Sigmoid colon (tissue), 7 donors: ENCODE measurements around the gene ZNF672. TPM values are rescaled to one million over a fixed set of nuclear protein-coding genes. Genes with fewer than 3 reads are reported as not detected.
A peak's percentile ranks its signal among the peaks of the same experiment; 100 is the strongest.

ENCODE experiments used
- DNase-seq: peaks from one replicate; pipeline ENCODE4 v3.0.0-alpha.2; 2019
- H3K27ac ChIP-seq, 4 donors: fragments of 200-600 bp; sonication (generic); one replicate each; pipeline ENCODE4 v1.5.1; 2016 to 2019; ENCODE audit warnings: mild to moderate bottlenecking in 1 of 4
- H3K27me3 ChIP-seq, 3 donors: fragments of 200-600 bp; sonication (generic); one replicate each; pipeline ENCODE4 v1.5.1; 2019; ENCODE audit warnings: mild to moderate bottlenecking in 1 of 3
- H3K36me3 ChIP-seq, 4 donors: fragments of 200-600 bp; sonication (generic); one replicate each; pipeline ENCODE4 v1.5.1; 2016 to 2019
- H3K4me1 ChIP-seq, 4 donors: fragments of 200-600 bp; sonication (generic); one replicate each; pipeline ENCODE4 v1.5.1; 2017 to 2019
- H3K4me3 ChIP-seq, 4 donors: fragments of 200-600 bp; sonication (generic); one replicate each; pipeline ENCODE4 v1.5.1; 2017 to 2019; ENCODE audit warnings: mild to moderate bottlenecking in 2 of 4, moderate library complexity in 1 of 4
- H3K9me3 ChIP-seq, 4 donors: fragments of 200-600 bp in 3 of 4; sonication (generic) in 3 of 4; one replicate each; pipeline versions ENCODE4 v1.5.1 to v1.6.1; 2013 to 2019
- EP300 ChIP-seq, 4 donors: sonication (generic); formaldehyde crosslinking; IDR thresholded peaks; one replicate each; pipeline ENCODE4 v1.6.1; 2017; ENCODE audit warnings: antibody characterized with exemption in 4 of 4
- POLR2A ChIP-seq, 2 donors: fragments of 450-650 bp; IDR thresholded peaks; one replicate each; pipeline ENCODE4 v1.6.1; 2016; ENCODE audit warnings: antibody characterized with exemption in 2 of 2, mild to moderate bottlenecking in 2 of 2, moderate library complexity in 2 of 2
- POLR2AphosphoS5 ChIP-seq, 4 donors: sonication (generic); formaldehyde crosslinking; IDR thresholded peaks; one replicate each; pipeline ENCODE4 v1.6.1; 2017; ENCODE audit warnings: antibody characterized with exemption in 4 of 4
- WGBS, 2 donors: extraction: QIAGEN DNeasy Blood & Tissue Kit; methylation state at CpG; one replicate each; pipeline ENCODE4 v1.1.7; 2013; 5-methylcytosine and 5-hydroxymethylcytosine counted together
- intact Hi-C: fragments of 100-400 bp; cut with DNase I; formaldehyde crosslinking; loops from one replicate; pipeline ENCODE4 v1.15.1; 2023
- polyA plus RNA-seq, 3 donors: library from polyadenylated mRNA; stranded (reverse); fragments of 200-250 nt; gene quantifications; one replicate each; pipeline ENCODE4 v1.2.3, GENCODE V29; 2013
- total RNA-seq, 4 donors: library from RNA; depleted of rRNA; stranded (reverse); fragments of >200 nt; gene quantifications; one replicate each; pipeline ENCODE4 v1.1.0, GENCODE V29; 2016
- TF ChIP-seq, protein P1 (sequence below), 4 experiments: fragments of 450-650 bp in 3 of 4; fragments of 200-600 bp in 1 of 4; IDR thresholded peaks; one replicate each; pipeline ENCODE4 v1.5.1; 2016 to 2019; ENCODE audit warnings: antibody characterized with exemption in 4 of 4, mild to moderate bottlenecking in 3 of 4, moderate library complexity in 2 of 4
- donor health status: healthy with polysubstance abuse.
- donor health status: Bipolar disorder and iron deficiency.
- donor health status: healthy.

Gene ZNF672
- total and polyA plus RNA-seq, 7 donors, result 14.4 to 31.1 (median 21.4) TPM

DNA sequence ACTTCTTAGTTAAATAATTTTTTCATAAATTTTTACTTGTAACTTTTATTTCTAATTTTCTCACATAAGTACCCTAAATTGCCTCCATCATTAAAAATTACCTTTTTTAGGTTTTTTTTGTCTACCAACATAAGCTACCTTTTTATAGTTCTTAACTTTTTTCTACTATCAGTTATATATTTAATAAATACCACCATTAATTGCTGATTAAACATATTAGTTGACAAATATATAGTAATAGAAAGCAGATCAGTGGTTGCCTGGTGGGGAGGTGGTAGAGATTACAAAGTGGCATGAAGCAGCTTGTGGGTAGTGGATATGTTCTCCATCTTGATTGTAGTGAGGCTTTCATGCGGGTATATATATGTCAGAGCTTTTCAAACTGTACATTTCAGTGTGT, 6.2 kb upstream of the ZNF672 start:
- 93 to 95% methylated on average over 1 of the region's 1 CpG for WGBS, 2 donors

DNA sequence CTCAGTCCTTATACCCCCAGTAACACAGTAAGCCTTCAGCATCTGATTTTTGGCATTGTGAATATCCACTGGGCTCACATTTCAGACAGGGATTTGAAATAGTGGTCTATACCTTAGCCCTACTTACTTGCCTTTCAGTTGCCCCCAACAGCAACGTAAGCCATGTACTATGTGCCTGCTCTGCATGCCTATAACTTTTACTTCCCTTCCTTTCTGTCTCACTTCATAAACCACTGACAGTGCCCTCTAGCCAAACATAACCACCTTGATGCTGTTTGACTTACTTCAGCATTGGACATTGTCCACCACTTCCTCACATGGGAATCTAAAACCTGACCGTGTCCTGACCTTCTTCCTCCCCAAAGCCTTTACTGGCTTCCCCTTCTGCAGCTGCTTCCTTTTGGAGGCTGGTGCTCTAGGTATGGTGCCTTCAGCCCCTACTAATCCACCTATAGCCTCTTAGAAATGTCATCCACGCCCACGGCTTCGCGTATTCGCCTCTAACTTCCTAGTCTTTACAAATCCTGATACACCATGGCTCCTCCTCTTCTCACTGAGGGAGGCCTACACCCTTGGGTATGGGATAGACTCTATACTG, 3.6 kb upstream of the ZNF672 start:
- TF ChIP-seq POLR2AphosphoS5 (IDR thresholded peaks at IDR 0.05), result no peak
- 65 to 81% methylated on average over 7 of the region's 7 CpGs for WGBS, 2 donors
- Histone ChIP-seq H3K27ac (no peak overlapping the region), H3K36me3 (no peaks in the 10 kb centered on the region), H3K4me1 (peaks cover 0 to 13% (median 10%) of the 10 kb centered on the region in 4 donors), H3K27me3 (no peaks in the 10 kb centered on the region), H3K9me3 (no peaks in the 10 kb centered on the region), H3K4me3 (no peak overlapping the region)
- no peak for DNase-seq
- intact Hi-C loops, result no loop called here

More for the DNA sequence above, 6.2 kb upstream of the ZNF672 start:
- intact Hi-C loops, result no loop called here
- H3K36me3 ChIP-seq, result no peaks in the 10 kb centered on the region
- no peak for DNase-seq
- TF ChIP-seq POLR2A (IDR thresholded peaks at IDR 0.05) (no peak), POLR2AphosphoS5 (IDR thresholded peaks at IDR 0.05) (no peak), EP300 (IDR thresholded peaks at IDR 0.05) (no peak)
- TF ChIP-seq, protein P1, sequence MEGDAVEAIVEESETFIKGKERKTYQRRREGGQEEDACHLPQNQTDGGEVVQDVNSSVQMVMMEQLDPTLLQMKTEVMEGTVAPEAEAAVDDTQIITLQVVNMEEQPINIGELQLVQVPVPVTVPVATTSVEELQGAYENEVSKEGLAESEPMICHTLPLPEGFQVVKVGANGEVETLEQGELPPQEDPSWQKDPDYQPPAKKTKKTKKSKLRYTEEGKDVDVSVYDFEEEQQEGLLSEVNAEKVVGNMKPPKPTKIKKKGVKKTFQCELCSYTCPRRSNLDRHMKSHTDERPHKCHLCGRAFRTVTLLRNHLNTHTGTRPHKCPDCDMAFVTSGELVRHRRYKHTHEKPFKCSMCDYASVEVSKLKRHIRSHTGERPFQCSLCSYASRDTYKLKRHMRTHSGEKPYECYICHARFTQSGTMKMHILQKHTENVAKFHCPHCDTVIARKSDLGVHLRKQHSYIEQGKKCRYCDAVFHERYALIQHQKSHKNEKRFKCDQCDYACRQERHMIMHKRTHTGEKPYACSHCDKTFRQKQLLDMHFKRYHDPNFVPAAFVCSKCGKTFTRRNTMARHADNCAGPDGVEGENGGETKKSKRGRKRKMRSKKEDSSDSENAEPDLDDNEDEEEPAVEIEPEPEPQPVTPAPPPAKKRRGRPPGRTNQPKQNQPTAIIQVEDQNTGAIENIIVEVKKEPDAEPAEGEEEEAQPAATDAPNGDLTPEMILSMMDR (IDR thresholded peaks at IDR 0.05), result no peak
- H3K4me1 ChIP-seq, result peaks cover 0 to 6% (median 4%) of the 10 kb centered on the region in 4 donors
- no peaks in the 10 kb centered on the region for H3K9me3 ChIP-seq
- no peak overlapping the region for H3K27ac ChIP-seq
- no peak overlapping the region for H3K4me3 ChIP-seq
- H3K27me3 ChIP-seq, result no peaks in the 10 kb centered on the region

DNA sequence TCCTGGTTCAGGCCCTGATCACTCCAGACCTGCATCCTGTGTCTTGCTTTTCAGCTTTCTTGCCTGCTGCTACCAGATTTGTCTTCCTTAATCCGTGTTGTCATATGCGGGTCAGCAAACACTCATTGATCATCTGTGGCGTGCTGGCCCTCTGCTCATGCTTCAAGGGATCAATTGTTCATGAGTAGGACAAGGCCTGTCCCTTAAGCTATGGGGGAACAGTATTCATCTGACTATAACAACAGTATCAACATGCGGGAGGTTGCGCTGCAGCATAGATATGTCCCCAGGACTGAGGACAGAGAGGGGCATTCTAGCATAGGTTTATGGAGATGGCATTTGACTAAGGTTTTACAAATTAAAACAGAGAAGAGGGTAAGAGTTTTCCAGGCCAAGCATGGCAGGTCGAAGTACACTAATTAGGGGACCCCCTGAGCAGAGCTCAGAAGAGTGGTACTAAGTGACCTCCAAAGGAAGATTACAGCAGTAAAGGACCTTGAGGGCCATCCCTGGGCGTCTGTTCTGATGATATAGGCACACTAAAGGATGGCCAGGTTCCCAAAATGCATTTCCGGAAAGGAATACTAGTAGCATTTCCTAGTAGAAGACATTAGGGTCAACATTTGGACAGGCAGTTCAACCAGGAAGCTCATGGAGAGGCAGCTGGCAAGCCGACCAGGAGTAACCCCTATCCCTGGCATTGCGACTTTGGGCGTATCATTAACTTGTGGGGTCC, 811 bp upstream of the ZNF672 start:
- WGBS, 2 donors, result 50 to 51% methylated on average over 11 of the region's 11 CpGs
- Histone ChIP-seq H3K4me1 (peaks cover 0 to 39% (median 37%) of the 10 kb centered on the region in 4 donors), H3K27me3 (no peaks in the 10 kb centered on the region), H3K4me3 (peak overlapping the region; percentile 35 to 96 (median 88)), H3K27ac (peak overlapping the region; percentile 99 to 100 (median 100)), H3K9me3 (no peaks in the 10 kb centered on the region), H3K36me3 (no peaks in the 10 kb centered on the region)
- intact Hi-C loops, result no loop called here
- DNase-seq, result no peak
- TF ChIP-seq EP300 (IDR thresholded peaks at IDR 0.05) (no peak), POLR2A (IDR thresholded peaks at IDR 0.05) (no peak), POLR2AphosphoS5 (IDR thresholded peaks at IDR 0.05) (no peak)
- TF ChIP-seq, protein P1 (IDR thresholded peaks at IDR 0.05), result no peak

DNA sequence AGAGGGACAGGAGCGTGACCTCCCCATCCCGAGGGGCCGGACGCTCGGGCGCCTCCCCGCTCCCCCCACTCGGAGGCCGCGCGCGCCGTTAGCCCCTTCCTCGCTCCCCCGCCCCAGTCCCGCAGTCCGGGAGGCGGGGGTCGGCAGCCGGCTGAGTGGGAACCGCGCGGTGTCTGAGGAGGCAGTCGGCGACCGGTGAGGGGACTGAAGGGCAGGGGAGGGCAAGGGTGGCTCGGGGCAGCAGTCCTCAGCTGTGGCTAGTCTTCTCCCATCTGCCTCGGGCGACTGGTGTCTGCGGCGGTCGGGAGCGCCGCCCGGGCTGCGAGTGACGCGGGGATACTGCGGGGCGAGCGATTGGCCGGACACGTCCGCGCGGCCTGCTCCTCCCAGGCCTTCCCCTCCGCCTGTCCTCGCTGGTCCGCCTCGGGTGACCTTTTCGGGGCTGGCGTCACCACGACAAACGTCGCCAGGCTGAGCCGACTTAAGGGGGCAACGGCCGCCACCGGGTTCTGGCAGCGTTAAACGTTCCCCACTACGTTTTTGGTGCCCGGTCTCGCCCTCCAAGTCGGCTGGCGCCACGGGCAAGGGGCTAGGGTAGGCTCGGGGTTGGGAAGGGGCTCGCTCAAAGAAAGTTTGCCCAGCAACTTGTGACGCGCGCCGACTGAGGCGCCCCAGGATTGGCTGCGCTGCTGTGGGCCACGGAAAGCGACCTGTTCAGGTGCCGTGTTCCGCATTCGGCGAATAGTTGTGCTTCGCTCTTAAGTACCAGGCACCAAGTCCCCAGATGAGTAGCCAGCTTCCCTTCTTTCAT, 538 bp downstream of the ZNF672 start:
- TF ChIP-seq POLR2AphosphoS5 (IDR thresholded peaks at IDR 0.05), result peak; percentile 23 to 95 (median 78)
- TF ChIP-seq, protein P1 (IDR thresholded peaks at IDR 0.05), result no peak
- TF ChIP-seq POLR2A (IDR thresholded peaks at IDR 0.05), result peak; percentile 66 to 80
- DNase-seq, result peak; percentile 97
- intact Hi-C loops, result loop anchor here (1.0 to 2.0 kb wide), 3 partner anchors 20 to 68 kb away; partner anchors contain the start of gene PGBD2
- Histone ChIP-seq H3K9me3 (no peaks in the 10 kb centered on the region), H3K36me3 (no peaks in the 10 kb centered on the region), H3K27ac (peak overlapping the region; percentile 99 to 100 (median 100)), H3K4me3 (peak overlapping the region; percentile 87 to 96 (median 93)), H3K27me3 (no peaks in the 10 kb centered on the region), H3K4me1 (peaks cover 0 to 48% (median 46%) of the 10 kb centered on the region in 4 donors)
- WGBS, 2 donors, result 0% methylated on average over 82 of the region's 82 CpGs
